ENCODE measurements around the gene ZNF2.

Gene ZNF2

DNA sequence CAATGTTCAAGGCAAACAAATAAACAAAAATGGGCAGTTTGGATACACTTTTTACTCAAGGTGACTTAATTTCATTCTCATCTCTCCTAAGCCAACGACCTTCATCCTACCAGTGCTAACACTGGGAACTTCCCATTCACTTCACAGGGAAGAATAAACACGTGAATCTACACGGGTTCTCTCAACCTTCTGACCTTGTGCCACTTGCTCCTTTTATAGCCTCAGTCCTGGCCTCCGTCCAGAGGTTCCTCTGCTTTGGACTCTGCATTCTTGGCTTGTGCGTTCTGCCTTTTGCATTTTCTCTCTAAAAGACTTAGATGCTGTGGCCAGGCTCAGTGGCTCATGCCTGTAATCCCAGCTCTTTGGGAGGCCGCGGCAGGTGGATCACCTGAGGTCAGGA lies 13.8 kb downstream of the ZNF2 start:
- no peaks in the 10 kb centered on the region for H3K4me1 ChIP-seq (ENCODE audit: low read length)
- no peak for DNase-seq
- no peak overlapping the region for H3K4me2 ChIP-seq (ENCODE audit: low read depth, low read length)
- TF ChIP-seq EZH2phosphoT487 (IDR thresholded peaks at IDR 0.05; ENCODE audit: low read length) (no peak), EZH2 (optimal IDR thresholded peaks at IDR 0.05; ENCODE audit: low read depth, low read length) (no peak)
- TF ChIP-seq, protein P1, sequence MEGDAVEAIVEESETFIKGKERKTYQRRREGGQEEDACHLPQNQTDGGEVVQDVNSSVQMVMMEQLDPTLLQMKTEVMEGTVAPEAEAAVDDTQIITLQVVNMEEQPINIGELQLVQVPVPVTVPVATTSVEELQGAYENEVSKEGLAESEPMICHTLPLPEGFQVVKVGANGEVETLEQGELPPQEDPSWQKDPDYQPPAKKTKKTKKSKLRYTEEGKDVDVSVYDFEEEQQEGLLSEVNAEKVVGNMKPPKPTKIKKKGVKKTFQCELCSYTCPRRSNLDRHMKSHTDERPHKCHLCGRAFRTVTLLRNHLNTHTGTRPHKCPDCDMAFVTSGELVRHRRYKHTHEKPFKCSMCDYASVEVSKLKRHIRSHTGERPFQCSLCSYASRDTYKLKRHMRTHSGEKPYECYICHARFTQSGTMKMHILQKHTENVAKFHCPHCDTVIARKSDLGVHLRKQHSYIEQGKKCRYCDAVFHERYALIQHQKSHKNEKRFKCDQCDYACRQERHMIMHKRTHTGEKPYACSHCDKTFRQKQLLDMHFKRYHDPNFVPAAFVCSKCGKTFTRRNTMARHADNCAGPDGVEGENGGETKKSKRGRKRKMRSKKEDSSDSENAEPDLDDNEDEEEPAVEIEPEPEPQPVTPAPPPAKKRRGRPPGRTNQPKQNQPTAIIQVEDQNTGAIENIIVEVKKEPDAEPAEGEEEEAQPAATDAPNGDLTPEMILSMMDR (IDR thresholded peaks at IDR 0.05; ENCODE audit: low read length): no peak
- H3K9me3 ChIP-seq (replicated peaks; ENCODE audit: insufficient read depth, low read length): no peaks in the 10 kb centered on the region
- no peaks in the 10 kb centered on the region for H3K27me3 ChIP-seq (replicated peaks; ENCODE audit: insufficient read depth, low read length)
- no peaks in the 10 kb centered on the region for H3K79me2 ChIP-seq (ENCODE audit: low read length)
- H3K9ac ChIP-seq (ENCODE audit: low read length): no peak overlapping the region
- no peak overlapping the region for H2AFZ ChIP-seq (ENCODE audit: low read length)
- no peaks in the 10 kb centered on the region for H3K9me2 ChIP-seq (replicated peaks; ENCODE audit: insufficient read depth, low read length)
- no peak overlapping the region for H3K4me3 ChIP-seq (ENCODE audit: low read length)
- no peaks in the 10 kb centered on the region for H3F3A ChIP-seq (ENCODE audit: insufficient read depth, low read length)
- no peaks in the 10 kb centered on the region for H4K20me1 ChIP-seq (ENCODE audit: insufficient read depth, low read length)
- H3K36me3 ChIP-seq (replicated peaks; ENCODE audit: insufficient read depth, low read length): no peaks in the 10 kb centered on the region
- no peak overlapping the region for H3K27ac ChIP-seq (ENCODE audit: low read length)

DNA sequence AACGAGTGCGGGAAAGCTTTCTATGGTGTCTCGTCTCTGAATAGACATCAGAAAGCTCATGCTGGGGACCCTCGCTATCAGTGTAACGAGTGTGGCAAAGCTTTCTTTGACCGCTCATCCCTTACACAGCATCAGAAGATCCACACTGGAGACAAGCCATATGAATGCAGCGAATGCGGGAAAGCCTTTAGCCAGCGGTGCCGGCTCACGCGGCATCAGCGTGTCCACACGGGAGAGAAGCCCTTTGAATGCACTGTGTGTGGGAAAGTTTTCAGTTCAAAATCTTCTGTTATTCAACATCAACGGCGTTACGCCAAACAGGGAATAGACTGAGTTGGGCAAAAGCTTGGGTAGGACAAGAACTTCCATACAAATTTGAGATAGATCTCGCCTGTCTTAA lies 16.2 kb downstream of the ZNF2 start:
- no peak for DNase-seq
- no peak overlapping the region for H3K9ac ChIP-seq (ENCODE audit: low read length)
- no peaks in the 10 kb centered on the region for H3K79me2 ChIP-seq (ENCODE audit: low read length)
- H3K4me2 ChIP-seq (ENCODE audit: low read depth, low read length): no peak overlapping the region
- TF ChIP-seq EZH2phosphoT487 (IDR thresholded peaks at IDR 0.05; ENCODE audit: low read length): no peak
- TF ChIP-seq, protein P1 (IDR thresholded peaks at IDR 0.05; ENCODE audit: low read length): no peak
- no peak for TF ChIP-seq EZH2 (optimal IDR thresholded peaks at IDR 0.05; ENCODE audit: low read depth, low read length)
- no peaks in the 10 kb centered on the region for H3K9me2 ChIP-seq (replicated peaks; ENCODE audit: insufficient read depth, low read length)
- H3K36me3 ChIP-seq (replicated peaks; ENCODE audit: insufficient read depth, low read length): no peaks in the 10 kb centered on the region
- no peaks in the 10 kb centered on the region for H3K4me1 ChIP-seq (ENCODE audit: low read length)
- no peaks in the 10 kb centered on the region for H3K9me3 ChIP-seq (replicated peaks; ENCODE audit: insufficient read depth, low read length)
- no peak overlapping the region for H3K27ac ChIP-seq (ENCODE audit: low read length)
- H3F3A ChIP-seq (ENCODE audit: insufficient read depth, low read length): no peaks in the 10 kb centered on the region
- H3K27me3 ChIP-seq (replicated peaks; ENCODE audit: insufficient read depth, low read length): no peaks in the 10 kb centered on the region
- no peak overlapping the region for H2AFZ ChIP-seq (ENCODE audit: low read length)
- H3K4me3 ChIP-seq (ENCODE audit: low read length): no peak overlapping the region
- H4K20me1 ChIP-seq (ENCODE audit: insufficient read depth, low read length): no peaks in the 10 kb centered on the region

DNA sequence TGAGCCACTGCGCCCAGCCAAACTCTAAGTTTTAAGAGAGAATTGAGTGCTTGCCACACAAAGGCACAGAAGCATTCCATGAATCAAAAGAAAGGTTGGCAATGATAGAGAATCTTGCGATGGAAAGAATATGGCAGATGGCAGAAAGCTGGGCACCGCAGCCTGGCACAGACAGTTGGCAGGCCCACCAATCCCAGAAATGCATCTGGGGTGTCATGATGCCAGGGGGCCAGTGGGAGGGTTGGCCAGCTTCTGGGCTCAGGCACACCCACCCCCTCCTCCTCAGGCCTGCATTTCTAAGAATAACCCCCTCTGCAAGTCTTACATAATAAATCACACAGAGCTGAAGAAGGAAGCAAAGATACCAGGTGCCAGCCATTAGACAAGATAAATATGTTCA lies 19.6 kb downstream of the ZNF2 start:
- Histone ChIP-seq H3F3A (ENCODE audit: insufficient read depth, low read length) (no peaks in the 10 kb centered on the region), H3K9me3 (replicated peaks; ENCODE audit: insufficient read depth, low read length) (no peaks in the 10 kb centered on the region), H2AFZ (ENCODE audit: low read length) (no peak overlapping the region), H3K4me1 (ENCODE audit: low read length) (no peaks in the 10 kb centered on the region), H3K79me2 (ENCODE audit: low read length) (no peaks in the 10 kb centered on the region), H4K20me1 (ENCODE audit: insufficient read depth, low read length) (no peaks in the 10 kb centered on the region), H3K36me3 (replicated peaks; ENCODE audit: insufficient read depth, low read length) (no peaks in the 10 kb centered on the region), H3K9ac (ENCODE audit: low read length) (no peak overlapping the region), H3K27ac (ENCODE audit: low read length) (no peak overlapping the region), H3K9me2 (replicated peaks; ENCODE audit: insufficient read depth, low read length) (no peaks in the 10 kb centered on the region), H3K4me3 (ENCODE audit: low read length) (no peak overlapping the region), H3K27me3 (replicated peaks; ENCODE audit: insufficient read depth, low read length) (no peaks in the 10 kb centered on the region), H3K4me2 (ENCODE audit: low read depth, low read length) (no peak overlapping the region)
- no peak for DNase-seq
- no peak for TF ChIP-seq EZH2phosphoT487 (IDR thresholded peaks at IDR 0.05; ENCODE audit: low read length)
- no peak for TF ChIP-seq EZH2 (optimal IDR thresholded peaks at IDR 0.05; ENCODE audit: low read depth, low read length)
- TF ChIP-seq, protein P1 (IDR thresholded peaks at IDR 0.05; ENCODE audit: low read length): no peak
